ENCODE data around the gene RNF213. TPM values are rescaled to one million over a fixed set of nuclear protein-coding genes. Genes with fewer than 3 reads are reported as not detected.

Gene RNF213
- total and polyA plus RNA-seq, 4 donors, result 18.2 to 104 (median 33.5) TPM

DNA sequence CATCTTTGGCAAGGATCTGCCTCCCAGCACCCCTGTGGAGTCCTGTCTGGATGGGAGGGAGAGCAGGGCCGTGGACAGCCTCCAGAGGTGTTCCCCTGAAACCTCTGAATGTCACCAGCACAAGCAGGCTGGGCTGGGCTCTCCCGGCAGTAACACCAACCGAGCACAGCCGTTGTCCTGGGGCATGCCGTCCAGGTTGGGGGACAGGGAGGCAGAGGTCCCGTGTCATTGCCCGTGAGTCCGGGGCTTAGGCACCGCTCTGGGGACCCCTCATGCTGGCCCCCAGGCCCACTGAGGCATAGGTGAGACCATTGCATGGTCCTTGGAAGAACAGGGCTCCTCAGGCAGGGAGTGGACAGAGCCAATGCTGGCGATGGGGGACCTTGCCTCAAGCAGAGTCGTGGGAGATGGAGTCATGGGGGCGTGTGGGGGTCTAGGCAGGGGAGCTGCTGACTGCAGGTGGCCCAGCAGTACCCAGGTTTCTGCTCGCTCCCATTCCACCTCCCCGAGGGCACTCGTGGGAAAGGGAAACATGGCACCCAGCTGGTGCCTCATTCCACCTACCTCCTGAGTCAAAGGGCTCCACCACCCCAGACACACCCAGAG, 171.8 kb downstream of the RNF213 start:
- no peak for DNase-seq (ENCODE audit: low spot score)
- TF ChIP-seq, protein P1, sequence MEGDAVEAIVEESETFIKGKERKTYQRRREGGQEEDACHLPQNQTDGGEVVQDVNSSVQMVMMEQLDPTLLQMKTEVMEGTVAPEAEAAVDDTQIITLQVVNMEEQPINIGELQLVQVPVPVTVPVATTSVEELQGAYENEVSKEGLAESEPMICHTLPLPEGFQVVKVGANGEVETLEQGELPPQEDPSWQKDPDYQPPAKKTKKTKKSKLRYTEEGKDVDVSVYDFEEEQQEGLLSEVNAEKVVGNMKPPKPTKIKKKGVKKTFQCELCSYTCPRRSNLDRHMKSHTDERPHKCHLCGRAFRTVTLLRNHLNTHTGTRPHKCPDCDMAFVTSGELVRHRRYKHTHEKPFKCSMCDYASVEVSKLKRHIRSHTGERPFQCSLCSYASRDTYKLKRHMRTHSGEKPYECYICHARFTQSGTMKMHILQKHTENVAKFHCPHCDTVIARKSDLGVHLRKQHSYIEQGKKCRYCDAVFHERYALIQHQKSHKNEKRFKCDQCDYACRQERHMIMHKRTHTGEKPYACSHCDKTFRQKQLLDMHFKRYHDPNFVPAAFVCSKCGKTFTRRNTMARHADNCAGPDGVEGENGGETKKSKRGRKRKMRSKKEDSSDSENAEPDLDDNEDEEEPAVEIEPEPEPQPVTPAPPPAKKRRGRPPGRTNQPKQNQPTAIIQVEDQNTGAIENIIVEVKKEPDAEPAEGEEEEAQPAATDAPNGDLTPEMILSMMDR (IDR thresholded peaks at IDR 0.05; ENCODE audit: low read depth, low read length, missing input control), result no peak
- no peak for TF ChIP-seq EGR1 (IDR thresholded peaks at IDR 0.05; ENCODE audit: low read depth in 2 of 2)
- TF ChIP-seq HNF4A (conservative IDR thresholded peaks at IDR 0.05), result no peak
- no peaks in the 10 kb centered on the region for H3K27me3 ChIP-seq (ENCODE audit: control insufficient read depth in 4 of 4, insufficient read depth in 4 of 4, low read length in 3 of 4)
- no peaks in the 10 kb centered on the region for H3K4me1 ChIP-seq (ENCODE audit: control insufficient read depth in 4 of 4, insufficient read depth in 4 of 4, low read length in 3 of 4)
- H3K9ac ChIP-seq (ENCODE audit: low read depth in 1 of 2, low read length in 2 of 2), result no peak overlapping the region
- H3K27ac ChIP-seq (ENCODE audit: low read depth in 1 of 2, low read length in 2 of 2), result no peak overlapping the region
- WGBS, result 86% methylated on average over 15 of the region's 15 CpGs
- no peaks in the 10 kb centered on the region for H3K9me3 ChIP-seq (ENCODE audit: control insufficient read depth in 4 of 4, low read length in 3 of 4)
- H3K36me3 ChIP-seq (ENCODE audit: control insufficient read depth in 4 of 4, insufficient read depth in 3 of 4, low read depth in 1 of 4, low read length in 3 of 4), result peaks cover 0 to 4% (median 0%) of the 10 kb centered on the region in 4 donors
- H3K4me3 ChIP-seq (ENCODE audit: low read depth in 1 of 3, low read length in 3 of 3), result no peak overlapping the region

DNA sequence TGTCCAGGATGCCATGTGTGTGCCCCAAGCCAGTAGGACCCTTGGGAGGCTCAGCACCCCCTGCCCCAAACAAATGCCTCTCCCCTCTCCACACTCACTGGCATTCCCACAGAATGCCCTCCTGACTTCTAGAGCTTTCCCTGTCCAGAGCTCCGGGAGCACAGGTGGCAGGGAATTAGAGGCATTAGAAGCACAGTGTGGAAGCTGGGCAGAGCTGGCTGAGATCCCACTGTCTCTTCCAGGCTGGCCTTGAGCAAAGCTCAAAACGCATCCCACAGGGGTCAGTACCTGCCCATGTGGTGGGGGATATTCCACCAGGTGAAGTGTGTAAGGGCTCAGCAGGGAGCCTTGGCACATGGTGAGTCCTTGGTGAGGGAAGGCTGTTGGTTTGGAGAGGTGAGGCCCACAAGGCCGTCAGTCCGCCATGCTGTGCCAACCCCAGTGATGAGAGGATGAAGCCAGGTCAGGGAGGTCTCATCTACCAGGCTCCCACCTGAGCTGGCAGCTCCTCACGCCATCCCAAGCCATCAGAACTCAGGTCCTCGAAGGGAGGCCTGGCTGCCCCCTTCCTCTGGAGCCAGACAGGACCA, 172.4 kb downstream of the RNF213 start:
- Histone ChIP-seq H3K27ac (ENCODE audit: low read depth in 1 of 2, low read length in 2 of 2) (no peak overlapping the region), H3K36me3 (ENCODE audit: control insufficient read depth in 4 of 4, insufficient read depth in 3 of 4, low read depth in 1 of 4, low read length in 3 of 4) (peaks cover 0 to 4% (median 0%) of the 10 kb centered on the region in 4 donors), H3K9me3 (ENCODE audit: control insufficient read depth in 4 of 4, low read length in 3 of 4) (no peaks in the 10 kb centered on the region), H3K4me1 (ENCODE audit: control insufficient read depth in 4 of 4, insufficient read depth in 4 of 4, low read length in 3 of 4) (no peaks in the 10 kb centered on the region), H3K9ac (ENCODE audit: low read depth in 1 of 2, low read length in 2 of 2) (no peak overlapping the region), H3K27me3 (ENCODE audit: control insufficient read depth in 4 of 4, insufficient read depth in 4 of 4, low read length in 3 of 4) (no peaks in the 10 kb centered on the region), H3K4me3 (ENCODE audit: low read depth in 1 of 3, low read length in 3 of 3) (no peak overlapping the region)
- 90% methylated on average over 6 of the region's 6 CpGs for WGBS
- TF ChIP-seq JUND (IDR thresholded peaks at IDR 0.05) (no peak), YY1 (IDR thresholded peaks at IDR 0.05) (no peak), NR2F2 (IDR thresholded peaks at IDR 0.05) (no peak), RXRA (IDR thresholded peaks at IDR 0.05) (no peak), HNF4G (IDR thresholded peaks at IDR 0.05) (no peak), HNF4A (conservative IDR thresholded peaks at IDR 0.05) (no peak)
- TF ChIP-seq, protein P2, sequence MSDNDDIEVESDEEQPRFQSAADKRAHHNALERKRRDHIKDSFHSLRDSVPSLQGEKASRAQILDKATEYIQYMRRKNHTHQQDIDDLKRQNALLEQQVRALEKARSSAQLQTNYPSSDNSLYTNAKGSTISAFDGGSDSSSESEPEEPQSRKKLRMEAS (IDR thresholded peaks at IDR 0.05), result no peak
- DNase-seq (ENCODE audit: low spot score), result no peak

DNA sequence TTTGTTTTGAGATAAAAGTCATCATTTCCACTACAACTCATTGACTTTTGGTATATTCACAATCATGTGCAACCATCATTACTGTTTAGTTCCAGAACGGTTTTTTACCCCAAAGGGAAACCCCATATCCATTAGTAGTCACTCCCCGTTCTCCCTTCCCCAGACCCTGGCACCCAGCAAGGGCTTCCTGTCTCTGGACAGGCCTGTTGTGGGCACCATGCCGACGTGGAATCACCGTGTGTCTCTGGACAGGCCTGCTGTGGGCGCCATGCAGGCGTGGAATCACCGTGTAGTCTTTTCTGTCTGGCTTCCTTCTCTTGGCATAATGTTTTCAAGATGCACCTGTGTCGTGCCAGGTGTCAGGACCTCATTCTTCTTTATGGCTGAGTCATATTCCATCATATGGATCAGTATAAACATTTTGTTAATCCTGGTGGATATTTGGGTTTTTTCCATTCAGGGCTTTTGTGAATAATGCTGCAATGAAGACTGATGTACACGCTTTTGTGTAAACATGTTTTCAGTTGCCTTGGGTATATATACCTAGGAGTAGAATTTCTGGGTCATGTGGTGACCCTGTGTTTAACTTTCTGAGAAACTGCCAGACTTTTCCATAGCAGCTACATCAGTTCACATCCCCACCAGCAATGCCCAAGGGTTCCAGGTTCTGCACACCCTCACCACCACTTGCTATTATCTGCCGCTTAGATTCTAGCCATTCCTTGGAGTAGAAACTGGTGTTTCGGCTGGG, 173.4 kb downstream of the RNF213 start:
- no peaks in the 10 kb centered on the region for H3K4me1 ChIP-seq (ENCODE audit: control insufficient read depth in 4 of 4, insufficient read depth in 4 of 4, low read length in 3 of 4)
- H3K4me3 ChIP-seq (ENCODE audit: low read depth in 1 of 3, low read length in 3 of 3), result no peak overlapping the region
- H3K27me3 ChIP-seq (ENCODE audit: control insufficient read depth in 4 of 4, insufficient read depth in 4 of 4, low read length in 3 of 4), result no peaks in the 10 kb centered on the region
- H3K9ac ChIP-seq (ENCODE audit: low read depth in 1 of 2, low read length in 2 of 2), result no peak overlapping the region
- WGBS, result 83% methylated on average over 12 of the region's 12 CpGs
- no peak for DNase-seq (ENCODE audit: low spot score)
- no peaks in the 10 kb centered on the region for H3K9me3 ChIP-seq (ENCODE audit: control insufficient read depth in 4 of 4, low read length in 3 of 4)
- no peak overlapping the region for H3K27ac ChIP-seq (ENCODE audit: low read depth in 1 of 2, low read length in 2 of 2)
- peaks cover 0 to 4% (median 0%) of the 10 kb centered on the region in 4 donors for H3K36me3 ChIP-seq (ENCODE audit: control insufficient read depth in 4 of 4, insufficient read depth in 3 of 4, low read depth in 1 of 4, low read length in 3 of 4)
- no peak for TF ChIP-seq HNF4G (IDR thresholded peaks at IDR 0.05)
- no peak for TF ChIP-seq YY1 (IDR thresholded peaks at IDR 0.05)
- TF ChIP-seq GABPA (IDR thresholded peaks at IDR 0.05 in 1 of 2, conservative IDR thresholded peaks at IDR 0.05 in 1 of 2), result no peak
- TF ChIP-seq, protein P3, sequence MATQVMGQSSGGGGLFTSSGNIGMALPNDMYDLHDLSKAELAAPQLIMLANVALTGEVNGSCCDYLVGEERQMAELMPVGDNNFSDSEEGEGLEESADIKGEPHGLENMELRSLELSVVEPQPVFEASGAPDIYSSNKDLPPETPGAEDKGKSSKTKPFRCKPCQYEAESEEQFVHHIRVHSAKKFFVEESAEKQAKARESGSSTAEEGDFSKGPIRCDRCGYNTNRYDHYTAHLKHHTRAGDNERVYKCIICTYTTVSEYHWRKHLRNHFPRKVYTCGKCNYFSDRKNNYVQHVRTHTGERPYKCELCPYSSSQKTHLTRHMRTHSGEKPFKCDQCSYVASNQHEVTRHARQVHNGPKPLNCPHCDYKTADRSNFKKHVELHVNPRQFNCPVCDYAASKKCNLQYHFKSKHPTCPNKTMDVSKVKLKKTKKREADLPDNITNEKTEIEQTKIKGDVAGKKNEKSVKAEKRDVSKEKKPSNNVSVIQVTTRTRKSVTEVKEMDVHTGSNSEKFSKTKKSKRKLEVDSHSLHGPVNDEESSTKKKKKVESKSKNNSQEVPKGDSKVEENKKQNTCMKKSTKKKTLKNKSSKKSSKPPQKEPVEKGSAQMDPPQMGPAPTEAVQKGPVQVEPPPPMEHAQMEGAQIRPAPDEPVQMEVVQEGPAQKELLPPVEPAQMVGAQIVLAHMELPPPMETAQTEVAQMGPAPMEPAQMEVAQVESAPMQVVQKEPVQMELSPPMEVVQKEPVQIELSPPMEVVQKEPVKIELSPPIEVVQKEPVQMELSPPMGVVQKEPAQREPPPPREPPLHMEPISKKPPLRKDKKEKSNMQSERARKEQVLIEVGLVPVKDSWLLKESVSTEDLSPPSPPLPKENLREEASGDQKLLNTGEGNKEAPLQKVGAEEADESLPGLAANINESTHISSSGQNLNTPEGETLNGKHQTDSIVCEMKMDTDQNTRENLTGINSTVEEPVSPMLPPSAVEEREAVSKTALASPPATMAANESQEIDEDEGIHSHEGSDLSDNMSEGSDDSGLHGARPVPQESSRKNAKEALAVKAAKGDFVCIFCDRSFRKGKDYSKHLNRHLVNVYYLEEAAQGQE (IDR thresholded peaks at IDR 0.05), result no peak
- TF ChIP-seq FOXA1 (IDR thresholded peaks at IDR 0.05), result no peak
- no peak for TF ChIP-seq HNF4A (conservative IDR thresholded peaks at IDR 0.05)
- TF ChIP-seq FOXA2 (IDR thresholded peaks at IDR 0.05), result no peak
- no peak for TF ChIP-seq SP1 (IDR thresholded peaks at IDR 0.05)
- no peak for TF ChIP-seq RXRA (IDR thresholded peaks at IDR 0.05)
- no peak for TF ChIP-seq NR2F2 (IDR thresholded peaks at IDR 0.05)
- TF ChIP-seq TAF1 (conservative IDR thresholded peaks at IDR 0.05), result no peak
- TF ChIP-seq, protein P2 (IDR thresholded peaks at IDR 0.05), result no peak
- TF ChIP-seq, protein P4, sequence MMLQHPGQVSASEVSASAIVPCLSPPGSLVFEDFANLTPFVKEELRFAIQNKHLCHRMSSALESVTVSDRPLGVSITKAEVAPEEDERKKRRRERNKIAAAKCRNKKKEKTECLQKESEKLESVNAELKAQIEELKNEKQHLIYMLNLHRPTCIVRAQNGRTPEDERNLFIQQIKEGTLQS (IDR thresholded peaks at IDR 0.05), result no peak
- TF ChIP-seq RAD21 (IDR thresholded peaks at IDR 0.05), result no peak
- TF ChIP-seq, protein P5, sequence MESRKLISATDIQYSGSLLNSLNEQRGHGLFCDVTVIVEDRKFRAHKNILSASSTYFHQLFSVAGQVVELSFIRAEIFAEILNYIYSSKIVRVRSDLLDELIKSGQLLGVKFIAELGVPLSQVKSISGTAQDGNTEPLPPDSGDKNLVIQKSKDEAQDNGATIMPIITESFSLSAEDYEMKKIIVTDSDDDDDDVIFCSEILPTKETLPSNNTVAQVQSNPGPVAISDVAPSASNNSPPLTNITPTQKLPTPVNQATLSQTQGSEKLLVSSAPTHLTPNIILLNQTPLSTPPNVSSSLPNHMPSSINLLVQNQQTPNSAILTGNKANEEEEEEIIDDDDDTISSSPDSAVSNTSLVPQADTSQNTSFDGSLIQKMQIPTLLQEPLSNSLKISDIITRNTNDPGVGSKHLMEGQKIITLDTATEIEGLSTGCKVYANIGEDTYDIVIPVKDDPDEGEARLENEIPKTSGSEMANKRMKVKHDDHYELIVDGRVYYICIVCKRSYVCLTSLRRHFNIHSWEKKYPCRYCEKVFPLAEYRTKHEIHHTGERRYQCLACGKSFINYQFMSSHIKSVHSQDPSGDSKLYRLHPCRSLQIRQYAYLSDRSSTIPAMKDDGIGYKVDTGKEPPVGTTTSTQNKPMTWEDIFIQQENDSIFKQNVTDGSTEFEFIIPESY (IDR thresholded peaks at IDR 0.05), result no peak
- TF ChIP-seq JUND (IDR thresholded peaks at IDR 0.05), result no peak
- no peak for TF ChIP-seq EGR1 (IDR thresholded peaks at IDR 0.05; ENCODE audit: low read depth in 2 of 2)

All from liver (tissue), 9 donors.